IMR-90 (cell line): ENCODE data around the gene TKFC.

Experiments
- CEBPB ChIP-seq: IDR thresholded peaks from 2 replicates; pipeline ENCODE4 v1.6.1; 2012; ENCODE audit warnings: low read depth, low read length, improper control_type of control experiment
- CHD1 ChIP-seq: IDR thresholded peaks from 2 replicates; pipeline ENCODE4 v1.6.1; 2012; ENCODE audit warnings: low read depth, low read length, improper control_type of control experiment
- ELK1 ChIP-seq: fragments of 150-350 bp; IDR thresholded peaks from 2 replicates; pipeline ENCODE4 v1.6.1; 2016; ENCODE audit warnings: low read depth, mild to moderate bottlenecking, low read length, moderate library complexity, borderline replicate concordance
- FOS ChIP-seq: fragments of 150-350 bp; IDR thresholded peaks from 2 replicates; pipeline ENCODE4 v1.6.1; 2016; ENCODE audit warnings: low read depth, low read length
- MAFK ChIP-seq: IDR thresholded peaks from 2 replicates; pipeline ENCODE4 v1.6.1; 2012; ENCODE audit warnings: low read depth, low read length, improper control_type of control experiment
- MAZ ChIP-seq: IDR thresholded peaks from 2 replicates; pipeline ENCODE4 v1.6.1; 2012; ENCODE audit warnings: low read depth, mild to moderate bottlenecking, low read length, improper control_type of control experiment, moderate library complexity, borderline replicate concordance
- MXI1 ChIP-seq: IDR thresholded peaks from 2 replicates; pipeline ENCODE4 v1.6.1; 2012; ENCODE audit warnings: low read depth, mild to moderate bottlenecking, low read length, moderate library complexity, borderline replicate concordance
- NFE2L2 ChIP-seq: fragments of 150-350 bp; IDR thresholded peaks from 2 replicates; pipeline ENCODE4 v1.6.1; 2016; ENCODE audit warnings: low read depth, mild to moderate bottlenecking, low read length
- POLR2A ChIP-seq: IDR thresholded peaks from 2 replicates; pipeline ENCODE4 v1.6.1; 2012; ENCODE audit warnings: mild to moderate bottlenecking, low read depth, low read length
- RAD21 ChIP-seq: IDR thresholded peaks from 2 replicates; pipeline ENCODE4 v1.6.1; 2012; ENCODE audit warnings: low read length, improper control_type of control experiment
- RFX5 ChIP-seq: IDR thresholded peaks from 2 replicates; pipeline ENCODE4 v1.8.0; 2012; ENCODE audit warnings: low read depth, mild to moderate bottlenecking, low read length, moderate library complexity
- SMC3 ChIP-seq: fragments of 150-350 bp; IDR thresholded peaks from 2 replicates; pipeline ENCODE4 v1.6.1; 2016; ENCODE audit warnings: low read depth, mild to moderate bottlenecking, antibody characterized with exemption, low read length, moderate library complexity
- USF2 ChIP-seq: fragments of 150-350 bp; IDR thresholded peaks from 2 replicates; pipeline ENCODE4 v1.6.1; 2017; ENCODE audit warnings: mild to moderate bottlenecking, antibody characterized with exemption, low read length, low read depth
- TF ChIP-seq, protein P1 (sequence below): conservative IDR thresholded peaks from 2 replicates; pipeline ENCODE4 v1.5.1; 2012; ENCODE audit warnings: mild to moderate bottlenecking, low read depth, low read length, improper control_type of control experiment

DNA sequence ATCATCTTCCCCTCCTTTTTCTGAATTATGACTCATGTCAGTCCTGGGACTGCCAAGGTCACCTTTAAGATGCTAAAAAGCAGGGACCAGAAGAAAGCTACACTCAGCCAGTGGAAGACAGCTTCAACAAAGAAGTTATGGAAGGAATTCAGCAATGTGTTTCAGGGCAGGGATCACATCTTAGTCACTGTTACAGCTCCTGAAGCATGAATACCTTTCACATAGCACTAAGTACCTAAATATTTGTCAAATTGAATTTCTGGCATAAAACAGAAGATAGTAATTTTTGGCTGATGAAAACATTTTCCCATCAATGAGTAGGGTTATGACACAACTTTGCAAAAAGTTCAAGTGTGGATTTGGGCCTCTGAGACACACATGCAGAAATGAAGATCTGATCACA, 5.4 kb upstream of the TKFC start:
- TF ChIP-seq, protein P1, sequence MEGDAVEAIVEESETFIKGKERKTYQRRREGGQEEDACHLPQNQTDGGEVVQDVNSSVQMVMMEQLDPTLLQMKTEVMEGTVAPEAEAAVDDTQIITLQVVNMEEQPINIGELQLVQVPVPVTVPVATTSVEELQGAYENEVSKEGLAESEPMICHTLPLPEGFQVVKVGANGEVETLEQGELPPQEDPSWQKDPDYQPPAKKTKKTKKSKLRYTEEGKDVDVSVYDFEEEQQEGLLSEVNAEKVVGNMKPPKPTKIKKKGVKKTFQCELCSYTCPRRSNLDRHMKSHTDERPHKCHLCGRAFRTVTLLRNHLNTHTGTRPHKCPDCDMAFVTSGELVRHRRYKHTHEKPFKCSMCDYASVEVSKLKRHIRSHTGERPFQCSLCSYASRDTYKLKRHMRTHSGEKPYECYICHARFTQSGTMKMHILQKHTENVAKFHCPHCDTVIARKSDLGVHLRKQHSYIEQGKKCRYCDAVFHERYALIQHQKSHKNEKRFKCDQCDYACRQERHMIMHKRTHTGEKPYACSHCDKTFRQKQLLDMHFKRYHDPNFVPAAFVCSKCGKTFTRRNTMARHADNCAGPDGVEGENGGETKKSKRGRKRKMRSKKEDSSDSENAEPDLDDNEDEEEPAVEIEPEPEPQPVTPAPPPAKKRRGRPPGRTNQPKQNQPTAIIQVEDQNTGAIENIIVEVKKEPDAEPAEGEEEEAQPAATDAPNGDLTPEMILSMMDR: no peak
- TF ChIP-seq POLR2A (no peak), CEBPB (no peak), MXI1 (no peak), CHD1 (no peak), MAZ (no peak), RAD21 (no peak), FOS (no peak), RFX5 (no peak), NFE2L2 (no peak), USF2 (no peak), ELK1 (no peak), MAFK (no peak), SMC3 (no peak)
